A549 (cell line): ENCODE measurements around the gene BID. TPM values are rescaled to one million over a fixed set of nuclear protein-coding genes. Genes with fewer than 3 reads are reported as not detected.

ENCODE experiments used
- ATAC-seq, 2 experiments: fragments of 200-7000 bp in 1 of 2; fragments of >200 bp in 1 of 2; cut with Nextera tagmentation in 1 of 2; cut with Tn5 transposase in 1 of 2; 3 replicates each; pipeline versions ENCODE4 v1.8.0 to v1.9.1; 2018 to 2020; ENCODE audit warnings: mild to moderate bottlenecking in 1 of 2, moderate library complexity in 1 of 2
- CTCF ChIA-PET: fragments of 300-600 bp; sonication (Branson Sonifier 250); formaldehyde crosslinking; extraction: SDS; loops from one replicate; lab custom pipeline; 2021; ENCODE audit warnings: antibody characterized with exemption, inconsistent platforms; lab: Yijun Ruan, JAX
- POLR2A ChIA-PET: fragments of 350-600 bp; formaldehyde crosslinking; extraction: SDS; loops from one replicate; lab custom pipeline; 2021; ENCODE audit warnings: antibody characterized with exemption, inconsistent platforms; lab: Yijun Ruan, JAX
- DNase-seq, 2 experiments: peaks; one replicate each; pipeline versions ENCODE4 v3.0.0 to v3.0.0-alpha.2; 2011 to 2016; ENCODE audit warnings: low read depth in 1 of 2, low spot score in 1 of 2
- FAIRE-seq: peaks from 2 replicates; lab custom pipeline; 2011; peaks lifted over from hg19 to GRCh38; lab: Jason Lieb, UNC
- H3K27ac ChIP-seq, 2 experiments: fragments of >200 bp; sonication (Bioruptor Twin); formaldehyde crosslinking; 3 replicates each; pipeline ENCODE4 v1.5.1; 2016 to 2017
- H3K4me1 ChIP-seq: fragments of >200 bp; sonication (Bioruptor Twin); formaldehyde crosslinking; 3 replicates; pipeline ENCODE4 v1.6.1; 2016
- H3K4me2 ChIP-seq: fragments of >200 bp; sonication (Bioruptor Twin); formaldehyde crosslinking; 3 replicates; pipeline ENCODE4 v1.6.1; 2016
- H3K4me3 ChIP-seq: fragments of >200 bp; sonication (Bioruptor Twin); formaldehyde crosslinking; 3 replicates; pipeline ENCODE4 v1.5.1; 2016
- H3K9me3 ChIP-seq: fragments of >200 bp; sonication (Bioruptor Twin); formaldehyde crosslinking; 3 replicates; pipeline ENCODE4 v1.6.1; 2016
- BHLHE40 ChIP-seq: IDR thresholded peaks from 2 replicates; pipeline ENCODE4 v1.6.1; 2012; ENCODE audit warnings: low read depth, low read length, inconsistent platforms
- CBX2 ChIP-seq: fragments of 200-600 bp; sonication (generic); IDR thresholded peaks from 2 replicates; pipeline ENCODE4 v1.6.1; 2016; ENCODE audit warnings: low read depth, mild to moderate bottlenecking, borderline replicate concordance
- CBX8 ChIP-seq: fragments of 200-600 bp; sonication (generic); IDR thresholded peaks from 2 replicates; pipeline ENCODE4 v1.6.1; 2016
- CHD2 ChIP-seq: fragments of 150-350 bp; IDR thresholded peaks from 2 replicates; pipeline ENCODE4 v1.6.1; 2014; ENCODE audit warnings: low read length; ENCODE audit not compliant: partially characterized antibody
- CHD4 ChIP-seq: fragments of 200-600 bp; sonication (generic); IDR thresholded peaks from 2 replicates; pipeline ENCODE4 v1.6.1; 2016; ENCODE audit warnings: antibody characterized with exemption, mild to moderate bottlenecking, borderline replicate concordance
- EHMT2 ChIP-seq: fragments of 200-600 bp; sonication (generic); IDR thresholded peaks from 2 replicates; pipeline ENCODE4 v1.6.1; 2016; ENCODE audit warnings: antibody characterized with exemption, low read depth, mild to moderate bottlenecking, moderate library complexity
- ESRRA ChIP-seq: fragments of 150-350 bp; IDR thresholded peaks from 2 replicates; pipeline ENCODE4 v1.6.1; 2014; ENCODE audit warnings: mild to moderate bottlenecking, low read length, borderline replicate concordance
- FOSB ChIP-seq: fragments of 250-450 bp; sonication (Bioruptor Pico); IDR thresholded peaks from 2 replicates; pipeline ENCODE4 v1.5.0; 2020; ENCODE audit warnings: mild to moderate bottlenecking, moderate library complexity
- FOXS1 ChIP-seq: fragments of 250-450 bp; sonication (Bioruptor Pico); IDR thresholded peaks from 2 replicates; pipeline ENCODE4 v1.5.0; 2020; ENCODE audit warnings: mild to moderate bottlenecking, moderate library complexity
- HOXA7 ChIP-seq: fragments of 250-450 bp; sonication (Bioruptor Pico); IDR thresholded peaks from 2 replicates; pipeline ENCODE4 v1.5.0; 2020; ENCODE audit warnings: mild to moderate bottlenecking, moderate library complexity
- HOXB13 ChIP-seq: fragments of 250-450 bp; sonication (Bioruptor Pico); IDR thresholded peaks from 2 replicates; pipeline ENCODE4 v1.5.0; 2020; ENCODE audit warnings: low read depth, mild to moderate bottlenecking, moderate library complexity
- HOXB5 ChIP-seq: fragments of 250-450 bp; sonication (Bioruptor Pico); IDR thresholded peaks from 2 replicates; pipeline ENCODE4 v1.5.0; 2020; ENCODE audit warnings: mild to moderate bottlenecking, moderate library complexity
- JUN ChIP-seq, 2 experiments: fragments of >200 bp; sonication (Bioruptor Twin); formaldehyde crosslinking; IDR thresholded peaks; 2 replicates in 1 of 2; 3 replicates in 1 of 2; pipeline ENCODE4 v1.6.1; 2016 to 2017
- JUNB ChIP-seq: fragments of >200 bp; sonication (Bioruptor Twin); formaldehyde crosslinking; IDR thresholded peaks from 2 replicates; pipeline ENCODE4 v1.6.1; 2016
- KDM5A ChIP-seq: fragments of 200-600 bp; sonication (generic); IDR thresholded peaks from 2 replicates; pipeline ENCODE4 v1.6.1; 2016; ENCODE audit warnings: antibody characterized with exemption, mild to moderate bottlenecking
- MAFK ChIP-seq: fragments of 450-650 bp; IDR thresholded peaks from 2 replicates; pipeline ENCODE4 v1.6.1; 2014; ENCODE audit not compliant: partially characterized antibody
- MAZ ChIP-seq: fragments of 150-350 bp; IDR thresholded peaks from 2 replicates; pipeline ENCODE4 v1.6.1; 2014; ENCODE audit warnings: antibody characterized with exemption, low read depth, low read length, borderline replicate concordance
- MYC ChIP-seq: IDR thresholded peaks from 2 replicates; pipeline ENCODE4 v1.6.1; 2012; ENCODE audit warnings: mild to moderate bottlenecking, inconsistent platforms, low read length, improper control_type of control experiment, borderline replicate concordance
- RAD21 ChIP-seq, 2 experiments: fragments of >200 bp in 1 of 2; sonication (Bioruptor Twin) in 1 of 2; formaldehyde crosslinking in 1 of 2; IDR thresholded peaks in 1 of 2; conservative IDR thresholded peaks in 1 of 2; 2 replicates in 1 of 2; 3 replicates in 1 of 2; pipeline ENCODE4 v1.6.1; 2012 to 2018; ENCODE audit warnings: inconsistent platforms in 1 of 2
- RFX5 ChIP-seq: fragments of 450-650 bp; IDR thresholded peaks from 2 replicates; pipeline ENCODE4 v1.7.1; 2014; ENCODE audit warnings: antibody characterized with exemption, mild to moderate bottlenecking, moderate library complexity
- RNF2 ChIP-seq: fragments of 200-600 bp; sonication (generic); IDR thresholded peaks from 2 replicates; pipeline ENCODE4 v1.6.1; 2016; ENCODE audit warnings: low read depth, mild to moderate bottlenecking, antibody characterized with exemption, moderate library complexity, borderline replicate concordance
- TFCP2L1 ChIP-seq: fragments of 250-450 bp; sonication (Bioruptor Pico); IDR thresholded peaks from 2 replicates; pipeline ENCODE4 v1.5.0; 2021; ENCODE audit warnings: mild to moderate bottlenecking
- TP53 ChIP-seq: fragments of 250-450 bp; sonication (Bioruptor Pico); IDR thresholded peaks from 2 replicates; pipeline ENCODE4 v1.5.0; 2021; ENCODE audit warnings: mild to moderate bottlenecking, moderate library complexity
- ZC3H11A ChIP-seq: fragments of 450-650 bp; IDR thresholded peaks from 2 replicates; pipeline ENCODE4 v1.6.1; 2014; ENCODE audit warnings: antibody characterized with exemption, mild to moderate bottlenecking
- WGBS: methylation state at CpG from one replicate; pipeline ENCODE4 v1.1.6; 2017; ENCODE audit errors: missing lambda C conversion rate; 5-methylcytosine and 5-hydroxymethylcytosine counted together
- polyA plus RNA-seq, 4 experiments: library from polyadenylated mRNA; depleted of rRNA in 3 of 4; stranded (reverse); fragments of >200 nt; fragmentation: RNase III in 1 of 4; extraction: RNeasy Plus Mini Kit Qiagen cat#74134 plus additional on column Dnase treatment in 1 of 4; gene quantifications; 2 replicates in 3 of 4; 3 replicates in 1 of 4; pipeline ENCODE4 v1.2.3, GENCODE V29; 2011 to 2017
- TF ChIP-seq, protein P1 (sequence below): IDR thresholded peaks from 2 replicates; pipeline ENCODE4 v1.6.1; 2012; ENCODE audit warnings: low read depth, borderline replicate concordance
- TF ChIP-seq, protein P2 (sequence below): IDR thresholded peaks from 2 replicates; pipeline ENCODE4 v1.6.1; 2012
- TF ChIP-seq, protein P3 (sequence below): fragments of >200 bp; sonication (Bioruptor Twin); formaldehyde crosslinking; IDR thresholded peaks from 3 replicates; pipeline ENCODE4 v1.6.1; 2016
- TF ChIP-seq, protein P4 (sequence below): fragments of 150-350 bp; IDR thresholded peaks from 2 replicates; pipeline ENCODE4 v1.6.1; 2014; ENCODE audit warnings: low read depth, mild to moderate bottlenecking, low read length

Gene BID
- polyA plus RNA-seq, 2 of the 4 experiments (the other 2 are of a cell fraction) = 50.8 to 56.6 TPM

DNA sequence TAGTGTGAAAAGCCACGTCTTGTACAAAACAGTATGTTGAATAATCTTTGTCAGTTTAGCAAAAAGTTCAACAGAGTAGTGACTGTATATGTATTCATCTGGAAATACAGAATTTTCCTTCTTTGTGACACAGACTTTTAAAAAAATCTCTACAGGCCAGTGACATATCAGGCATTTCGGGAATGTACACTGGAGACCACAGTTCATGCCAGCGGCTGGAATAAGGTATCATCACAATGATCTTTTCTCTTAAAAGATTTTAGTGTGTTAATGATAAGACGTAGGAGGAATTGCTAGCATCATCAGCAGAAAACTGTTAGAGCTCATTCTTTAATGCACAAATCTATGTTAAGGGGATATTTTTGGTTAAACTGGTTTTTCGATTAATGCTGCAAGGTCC lies 78.3 kb downstream of the BID start:
- peaks cover 9% of the 10 kb centered on the region; the same call in 1 of the 3 replicates for H3K4me1 ChIP-seq
- FAIRE-seq = no peak
- no peak overlapping the region for H3K4me3 ChIP-seq
- POLR2A ChIA-PET = no interaction called here
- no peaks in the 10 kb centered on the region for H3K9me3 ChIP-seq
- WGBS = 91% methylated on average over 5 of the region's 5 CpGs
- H3K27ac ChIP-seq = no peak overlapping the region
- no peak overlapping the region for H3K4me2 ChIP-seq
- CTCF ChIA-PET = no interaction called here
- TF ChIP-seq FOXS1 (no peak), MYC (no peak), MAFK (no peak), RFX5 (no peak), MAZ (no peak), HOXB5 (no peak), BHLHE40 (no peak), ESRRA (no peak), CHD4 (no peak)
- TF ChIP-seq, protein P1, sequence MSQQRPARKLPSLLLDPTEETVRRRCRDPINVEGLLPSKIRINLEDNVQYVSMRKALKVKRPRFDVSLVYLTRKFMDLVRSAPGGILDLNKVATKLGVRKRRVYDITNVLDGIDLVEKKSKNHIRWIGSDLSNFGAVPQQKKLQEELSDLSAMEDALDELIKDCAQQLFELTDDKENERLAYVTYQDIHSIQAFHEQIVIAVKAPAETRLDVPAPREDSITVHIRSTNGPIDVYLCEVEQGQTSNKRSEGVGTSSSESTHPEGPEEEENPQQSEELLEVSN = no peak
- TF ChIP-seq, protein P2, sequence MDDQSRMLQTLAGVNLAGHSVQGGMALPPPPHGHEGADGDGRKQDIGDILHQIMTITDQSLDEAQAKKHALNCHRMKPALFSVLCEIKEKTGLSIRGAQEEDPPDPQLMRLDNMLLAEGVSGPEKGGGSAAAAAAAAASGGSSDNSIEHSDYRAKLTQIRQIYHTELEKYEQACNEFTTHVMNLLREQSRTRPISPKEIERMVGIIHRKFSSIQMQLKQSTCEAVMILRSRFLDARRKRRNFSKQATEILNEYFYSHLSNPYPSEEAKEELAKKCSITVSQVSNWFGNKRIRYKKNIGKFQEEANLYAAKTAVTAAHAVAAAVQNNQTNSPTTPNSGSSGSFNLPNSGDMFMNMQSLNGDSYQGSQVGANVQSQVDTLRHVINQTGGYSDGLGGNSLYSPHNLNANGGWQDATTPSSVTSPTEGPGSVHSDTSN = no peak
- TF ChIP-seq, protein P3, sequence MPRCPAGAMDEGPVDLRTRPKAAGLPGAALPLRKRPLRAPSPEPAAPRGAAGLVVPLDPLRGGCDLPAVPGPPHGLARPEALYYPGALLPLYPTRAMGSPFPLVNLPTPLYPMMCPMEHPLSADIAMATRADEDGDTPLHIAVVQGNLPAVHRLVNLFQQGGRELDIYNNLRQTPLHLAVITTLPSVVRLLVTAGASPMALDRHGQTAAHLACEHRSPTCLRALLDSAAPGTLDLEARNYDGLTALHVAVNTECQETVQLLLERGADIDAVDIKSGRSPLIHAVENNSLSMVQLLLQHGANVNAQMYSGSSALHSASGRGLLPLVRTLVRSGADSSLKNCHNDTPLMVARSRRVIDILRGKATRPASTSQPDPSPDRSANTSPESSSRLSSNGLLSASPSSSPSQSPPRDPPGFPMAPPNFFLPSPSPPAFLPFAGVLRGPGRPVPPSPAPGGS = no peak
- no peak for DNase-seq
- ATAC-seq = no peak

DNA sequence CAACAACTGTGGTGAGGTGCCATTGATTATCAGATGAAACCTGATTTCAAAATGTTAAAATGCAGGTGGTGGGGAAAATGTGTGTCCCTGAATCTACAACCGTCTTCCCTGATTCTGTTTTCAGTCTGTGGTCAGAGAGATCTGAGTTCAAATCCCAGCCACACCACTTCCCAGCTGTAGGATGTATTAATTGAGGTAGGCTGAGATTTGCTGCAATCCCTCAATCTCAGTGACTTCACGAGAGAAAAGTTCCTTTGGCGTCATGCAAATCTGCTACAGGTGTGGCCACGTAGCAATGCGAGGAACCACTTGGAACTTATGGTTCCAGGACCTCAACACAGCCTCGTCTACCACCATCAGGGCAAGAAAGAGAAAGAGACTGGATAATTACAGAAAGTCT lies 79.5 kb downstream of the BID start:
- ChIA-PET POLR2A (no interaction called here), CTCF (no interaction called here)
- H3K9me3 ChIP-seq = no peaks in the 10 kb centered on the region
- no peak for FAIRE-seq
- no peak overlapping the region for H3K4me2 ChIP-seq
- WGBS = 92% methylated on average over 6 of the region's 6 CpGs
- no peaks in the 10 kb centered on the region for H3K4me1 ChIP-seq
- no peak for ATAC-seq
- H3K4me3 ChIP-seq = no peak overlapping the region
- H3K27ac ChIP-seq = no peak overlapping the region
- no peak for TF ChIP-seq ESRRA
- TF ChIP-seq JUN (IDR thresholded peaks at IDR 0.05) = no peak
- TF ChIP-seq TP53 (CRISPR knock-in tag) = no peak
- TF ChIP-seq TFCP2L1 (CRISPR knock-in tag) = no peak
- no peak for TF ChIP-seq RAD21 (conservative IDR thresholded peaks at IDR 0.05 in 1 of 2, IDR thresholded peaks at IDR 0.05 in 1 of 2)
- TF ChIP-seq HOXA7 (CRISPR knock-in tag) = no peak
- no peak for TF ChIP-seq CBX8
- TF ChIP-seq FOSB (CRISPR knock-in tag) = no peak
- TF ChIP-seq, protein P4, sequence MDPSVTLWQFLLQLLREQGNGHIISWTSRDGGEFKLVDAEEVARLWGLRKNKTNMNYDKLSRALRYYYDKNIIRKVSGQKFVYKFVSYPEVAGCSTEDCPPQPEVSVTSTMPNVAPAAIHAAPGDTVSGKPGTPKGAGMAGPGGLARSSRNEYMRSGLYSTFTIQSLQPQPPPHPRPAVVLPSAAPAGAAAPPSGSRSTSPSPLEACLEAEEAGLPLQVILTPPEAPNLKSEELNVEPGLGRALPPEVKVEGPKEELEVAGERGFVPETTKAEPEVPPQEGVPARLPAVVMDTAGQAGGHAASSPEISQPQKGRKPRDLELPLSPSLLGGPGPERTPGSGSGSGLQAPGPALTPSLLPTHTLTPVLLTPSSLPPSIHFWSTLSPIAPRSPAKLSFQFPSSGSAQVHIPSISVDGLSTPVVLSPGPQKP = no peak
- no peak for DNase-seq

DNA sequence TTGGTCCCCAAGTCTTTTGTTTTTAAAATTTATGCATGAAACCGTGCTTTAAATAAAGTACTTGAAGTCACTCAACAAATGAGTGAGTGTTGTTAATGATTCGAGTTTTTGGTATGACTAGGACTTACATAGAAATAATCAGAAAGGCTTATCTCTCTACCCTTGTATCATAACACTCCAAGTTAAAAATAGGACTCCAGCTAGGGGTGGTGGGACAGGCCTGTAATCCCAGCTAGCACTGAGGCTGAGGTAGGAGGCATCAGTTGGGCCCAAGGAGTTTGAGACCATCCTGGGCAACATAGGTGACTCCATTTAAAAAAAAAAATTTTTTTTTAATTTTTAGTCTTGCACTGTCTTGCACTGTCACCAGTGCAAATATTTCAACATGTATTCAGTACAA lies 80.1 kb downstream of the BID start:
- 89% methylated on average over 2 of the region's 2 CpGs for WGBS
- no peak overlapping the region for H3K27ac ChIP-seq
- H3K4me2 ChIP-seq = no peak overlapping the region
- no peaks in the 10 kb centered on the region for H3K9me3 ChIP-seq
- H3K4me3 ChIP-seq = no peak overlapping the region
- ChIA-PET POLR2A (no interaction called here), CTCF (no interaction called here)
- ATAC-seq (no peak), DNase-seq (no peak), FAIRE-seq (no peak)
- no peaks in the 10 kb centered on the region for H3K4me1 ChIP-seq
- TF ChIP-seq HOXA7 (CRISPR knock-in tag) = no peak
- no peak for TF ChIP-seq HOXB13 (CRISPR knock-in tag)
- no peak for TF ChIP-seq RNF2
- TF ChIP-seq, protein P1 = no peak
- no peak for TF ChIP-seq JUNB
- no peak for TF ChIP-seq EHMT2
- TF ChIP-seq KDM5A = no peak
- TF ChIP-seq, protein P3 = no peak
- no peak for TF ChIP-seq CHD2
- TF ChIP-seq ZC3H11A = no peak
- no peak for TF ChIP-seq HOXB5
- TF ChIP-seq CBX2 = no peak
